HG03469 (cell line): ENCODE results near the gene CEP164.
"Not testable (repeated sequence)": the region's sequence is repeated elsewhere in the genome, so short reads cannot be mapped to it uniquely, and the experiment has no call there.

ENCODE experiments used
- ATAC-seq: cut with Tn5 transposase; IDR thresholded peaks from one replicate; pipeline ENCODE4 v1.9.1; 2021; ENCODE audit warnings: mild to moderate bottlenecking, moderate library complexity, moderate number of reproducible peaks; ENCODE audit not compliant: unreplicated experiment

CEP164 gene

DNA sequence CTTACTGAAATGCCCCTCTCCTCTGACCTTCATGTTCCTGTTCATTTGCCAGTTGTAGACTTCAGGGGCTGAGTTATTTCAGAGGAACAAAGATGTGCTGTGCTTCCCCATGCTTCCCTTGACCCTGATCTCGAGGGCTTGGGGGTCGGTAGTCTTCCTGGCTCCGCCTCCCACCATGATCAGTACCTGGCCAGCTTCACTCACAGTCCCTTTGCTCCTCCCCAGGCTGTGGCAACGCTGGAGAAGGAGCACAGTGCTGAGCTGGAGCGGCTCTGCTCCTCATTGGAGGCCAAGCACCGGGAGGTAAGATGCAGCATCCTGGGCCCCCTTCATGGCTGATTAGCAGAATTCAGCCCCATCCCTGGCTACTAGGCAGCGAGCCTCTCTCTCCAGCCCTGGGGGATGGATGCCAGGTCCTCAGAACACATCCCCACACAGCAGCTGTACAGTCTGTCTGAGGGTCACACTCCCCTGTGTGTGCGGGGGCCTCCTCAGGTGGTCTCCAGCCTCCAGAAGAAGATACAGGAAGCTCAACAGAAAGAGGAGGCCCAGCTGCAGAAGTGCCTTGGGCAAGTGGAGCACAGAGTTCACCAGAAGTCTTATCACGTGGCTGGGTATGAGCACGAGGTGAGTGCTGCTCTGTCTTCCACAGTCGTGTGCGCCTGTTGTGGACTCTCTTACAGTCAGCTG is 64.5 kb downstream of the CEP164 start:
- no peak for ATAC-seq

DNA sequence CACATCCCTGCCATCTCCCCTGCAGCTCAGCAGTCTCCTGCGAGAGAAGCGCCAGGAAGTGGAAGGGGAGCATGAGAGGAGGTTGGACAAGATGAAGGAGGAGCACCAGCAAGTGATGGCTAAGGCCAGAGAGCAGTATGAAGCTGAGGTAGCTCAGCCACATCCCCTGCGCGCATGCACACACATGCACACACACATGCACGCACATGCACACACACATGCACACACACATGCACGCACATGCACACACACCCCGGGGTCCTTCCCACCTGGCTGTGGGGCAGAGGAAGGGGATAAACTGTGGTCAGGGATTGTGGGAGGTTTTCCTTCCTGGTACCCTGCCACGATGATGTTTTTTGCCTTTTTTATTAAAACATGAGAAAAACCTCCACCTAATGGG is 65.3 kb downstream of the CEP164 start:
- no peak for ATAC-seq

DNA sequence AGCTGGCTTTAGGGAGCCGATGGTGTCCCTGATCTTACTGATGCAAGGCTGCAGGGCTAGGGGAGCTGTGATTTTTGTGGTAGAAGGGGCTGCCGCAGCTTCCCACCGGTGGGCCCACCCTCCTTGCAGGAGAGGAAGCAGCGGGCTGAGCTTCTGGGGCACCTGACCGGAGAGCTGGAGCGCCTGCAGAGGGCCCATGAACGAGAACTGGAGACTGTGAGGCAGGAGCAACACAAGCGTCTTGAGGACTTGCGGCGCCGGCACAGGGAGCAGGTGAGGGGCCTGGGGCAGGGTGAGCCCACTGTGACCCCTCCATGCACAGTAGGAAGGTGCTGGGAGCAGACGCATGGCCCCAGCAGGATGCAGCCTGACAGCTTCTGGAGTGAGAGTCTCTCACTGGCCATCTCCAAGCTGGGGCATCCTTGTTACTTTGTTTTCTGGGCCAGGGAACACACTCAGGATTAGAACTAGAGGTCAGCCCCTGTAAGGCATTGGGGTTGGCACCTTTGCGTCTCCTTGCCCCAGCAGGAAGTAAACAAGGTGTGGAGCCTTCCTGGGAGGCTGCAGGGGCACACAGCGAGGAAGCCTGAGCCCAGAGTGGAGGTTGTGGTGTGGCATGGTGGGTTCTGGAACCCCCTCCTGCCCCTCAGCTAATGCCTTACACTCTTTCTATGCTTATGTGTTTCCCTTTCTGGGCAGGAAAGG is 66.7 kb downstream of the CEP164 start:
- no peak for ATAC-seq

DNA sequence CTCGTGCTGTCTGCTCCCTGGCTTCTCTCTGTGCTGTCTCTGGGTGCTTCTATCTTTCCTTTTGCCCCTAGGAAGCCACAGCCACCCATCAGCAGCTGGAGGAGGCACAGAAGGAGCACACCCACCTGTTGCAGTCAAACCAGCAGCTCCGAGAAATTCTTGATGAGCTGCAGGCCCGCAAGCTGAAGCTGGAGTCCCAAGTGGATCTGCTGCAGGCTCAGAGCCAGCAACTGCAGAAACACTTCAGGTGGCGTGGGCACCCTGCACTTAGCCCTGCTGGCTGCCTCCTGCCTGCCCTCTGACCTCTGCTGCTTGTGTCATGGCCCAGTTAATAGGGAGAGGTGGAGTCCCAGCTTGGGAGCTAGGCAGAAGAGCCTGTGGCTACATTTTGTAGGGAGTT is 67.8 kb downstream of the CEP164 start:
- ATAC-seq: no peak

DNA sequence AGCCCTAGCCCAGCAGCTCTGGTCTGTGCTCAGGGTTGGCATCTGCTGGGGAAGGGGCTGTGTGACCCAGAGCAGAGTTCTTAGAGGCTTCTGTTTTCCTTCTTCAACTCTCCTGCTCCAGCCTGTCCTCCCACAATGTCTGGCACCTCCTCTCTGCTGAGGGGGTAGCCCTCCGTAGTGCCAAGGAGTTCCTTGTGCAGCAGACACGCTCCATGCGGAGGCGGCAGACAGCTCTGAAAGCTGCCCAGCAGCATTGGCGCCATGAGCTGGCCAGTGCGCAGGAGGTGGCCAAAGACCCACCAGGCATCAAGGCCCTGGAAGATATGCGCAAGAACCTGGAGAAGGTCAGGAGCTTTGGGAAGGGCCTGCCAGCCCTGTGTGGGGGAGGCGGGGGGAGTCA is 69.3 kb downstream of the CEP164 start:
- no peak for ATAC-seq

DNA sequence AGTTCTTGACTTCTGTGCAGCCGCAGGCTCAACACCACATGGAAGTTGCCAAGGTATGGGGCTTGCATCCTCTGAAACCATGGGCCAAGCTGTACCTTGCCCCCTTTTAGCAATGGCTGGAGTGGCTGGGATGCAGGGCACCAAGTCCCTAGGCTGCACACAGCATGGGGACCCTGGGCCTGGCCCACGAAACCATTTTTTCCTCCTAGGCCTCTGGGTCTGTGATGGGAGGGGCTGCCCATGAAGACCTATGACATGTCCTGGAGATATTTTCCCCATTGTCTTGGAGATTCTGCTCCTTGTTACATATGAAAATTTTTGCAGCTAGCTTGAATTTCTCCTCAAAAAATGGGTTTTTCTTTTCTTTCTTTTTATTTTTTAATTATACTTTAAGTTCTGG is 71.0 kb downstream of the CEP164 start:
- not testable (repeated sequence) for ATAC-seq

- not testable (repeated sequence) for ATAC-seq
These were observed 71.6 kb downstream of the CEP164 start for GRCh38 chr11:117399100-117399840.

GRCh38 chr11:117405898-117406297 is 78.2 kb downstream of the CEP164 start:
- not testable (repeated sequence) for ATAC-seq

DNA sequence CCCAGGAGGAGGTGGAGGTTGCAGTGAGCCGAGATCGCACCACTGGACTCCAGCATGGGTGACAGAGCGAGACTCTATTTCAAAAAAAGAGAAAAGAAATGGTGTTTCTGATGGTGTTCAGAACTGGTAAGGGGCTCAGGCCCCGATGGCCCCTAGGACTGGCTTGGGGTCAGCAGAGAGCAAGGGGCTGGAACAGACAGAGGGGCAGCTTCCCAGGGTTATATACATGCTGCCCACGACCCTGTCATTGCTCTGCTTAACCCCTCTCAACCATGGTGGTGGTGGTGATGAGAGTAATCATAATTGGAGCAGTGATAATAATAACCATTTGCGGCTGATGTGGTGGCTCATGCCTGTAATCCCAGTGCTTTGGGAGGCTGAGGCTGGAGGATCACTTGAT is 79.4 kb downstream of the CEP164 start:
- no peak for ATAC-seq

GRCh38 chr11:117408356-117408755 is 80.7 kb downstream of the CEP164 start:
- no peak for ATAC-seq

- ATAC-seq: no peak
These were observed 81.9 kb downstream of the CEP164 start for GRCh38 chr11:117409511-117409910.

DNA sequence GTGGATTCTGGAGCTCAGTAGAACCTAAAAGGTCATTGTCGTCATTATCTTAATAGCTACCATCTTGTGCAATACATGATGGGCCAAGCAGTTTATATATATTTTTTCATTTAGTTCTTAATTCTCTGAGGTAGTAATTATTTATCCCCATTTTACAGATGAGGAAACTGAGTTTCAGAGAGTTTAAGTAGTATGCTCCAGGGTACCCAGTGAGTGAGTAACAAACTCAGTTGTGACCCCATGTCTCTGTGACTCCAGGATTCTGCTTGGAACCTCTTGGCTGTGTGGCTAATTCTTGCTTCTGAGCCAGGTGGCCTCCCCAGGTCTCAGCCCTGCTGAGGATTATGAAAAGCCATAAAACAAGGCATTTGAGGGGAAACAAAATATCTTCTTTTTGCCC is 82.6 kb downstream of the CEP164 start:
- no peak for ATAC-seq

DNA sequence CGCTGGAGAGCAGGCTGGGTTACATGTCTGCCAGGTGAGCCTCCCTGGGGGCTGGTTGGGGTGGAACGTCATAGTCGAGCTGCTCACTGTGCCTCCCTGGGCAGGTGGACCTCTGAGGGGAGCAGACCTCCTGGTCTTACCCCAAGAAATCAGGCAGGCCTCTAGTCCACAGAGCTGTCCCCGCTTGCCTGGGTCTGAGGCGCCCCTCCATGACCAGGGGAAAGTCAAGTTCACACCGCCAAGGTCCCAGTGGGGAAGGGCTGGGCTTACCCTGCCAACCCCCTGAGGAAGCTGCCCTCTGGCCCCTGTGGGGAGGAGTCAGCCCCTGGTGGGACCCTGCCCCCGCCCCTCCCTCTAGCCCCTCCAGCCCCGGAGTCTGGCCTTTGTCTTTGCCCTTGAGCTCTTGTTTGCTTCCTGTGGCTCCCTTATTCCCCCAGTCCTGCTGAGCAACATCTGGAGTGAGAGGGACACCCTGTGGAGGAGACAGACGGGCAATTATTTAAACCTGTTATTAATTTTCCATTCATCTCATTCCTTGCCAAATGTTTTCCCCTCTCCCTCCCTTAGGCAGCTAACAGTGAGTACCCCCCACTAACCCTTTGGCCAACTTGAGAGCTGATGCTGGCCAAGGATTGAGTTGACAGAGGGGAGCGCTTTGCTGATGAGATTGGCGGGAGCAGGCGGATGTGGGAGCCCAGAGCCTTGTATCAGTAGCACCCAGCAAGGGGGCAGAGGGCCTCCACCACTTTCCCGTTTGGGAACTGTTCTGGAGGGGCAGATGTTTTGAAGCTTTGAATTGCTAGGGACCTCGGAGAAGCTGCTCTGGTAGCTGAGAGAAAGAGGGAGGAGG is 83.4 kb downstream of the CEP164 start:
- no peak for ATAC-seq

- no peak for ATAC-seq
These were observed 84.1 kb downstream of the CEP164 start for GRCh38 chr11:117411736-117412135.

- no peak for ATAC-seq
These were observed 84.5 kb downstream of the CEP164 start for GRCh38 chr11:117412176-117412575.

GRCh38 chr11:117412653-117413275 is 85.1 kb downstream of the CEP164 start:
- ATAC-seq: no peak

GRCh38 chr11:117413616-117414015 is 86.0 kb downstream of the CEP164 start:
- ATAC-seq: no peak

DNA sequence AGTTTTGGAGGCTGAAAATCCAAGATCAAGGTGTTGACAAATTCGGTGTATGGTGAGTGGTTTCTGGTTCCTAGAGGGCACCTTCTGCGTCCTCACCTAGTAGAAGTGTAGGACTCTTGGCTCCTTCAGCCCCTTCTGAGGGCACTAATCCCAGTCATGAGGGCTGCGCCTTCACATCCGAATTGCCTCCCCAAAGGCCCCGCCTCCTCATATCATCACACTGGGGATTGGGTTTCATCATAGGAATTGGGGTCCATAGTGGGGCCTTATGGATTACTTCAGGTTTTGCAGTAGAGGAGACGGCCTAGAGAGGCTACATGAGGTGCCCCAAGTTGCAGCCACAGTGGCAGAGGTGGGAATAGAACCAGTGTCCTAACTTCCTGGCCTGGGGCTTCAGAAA is 87.1 kb downstream of the CEP164 start:
- no peak for ATAC-seq

DNA sequence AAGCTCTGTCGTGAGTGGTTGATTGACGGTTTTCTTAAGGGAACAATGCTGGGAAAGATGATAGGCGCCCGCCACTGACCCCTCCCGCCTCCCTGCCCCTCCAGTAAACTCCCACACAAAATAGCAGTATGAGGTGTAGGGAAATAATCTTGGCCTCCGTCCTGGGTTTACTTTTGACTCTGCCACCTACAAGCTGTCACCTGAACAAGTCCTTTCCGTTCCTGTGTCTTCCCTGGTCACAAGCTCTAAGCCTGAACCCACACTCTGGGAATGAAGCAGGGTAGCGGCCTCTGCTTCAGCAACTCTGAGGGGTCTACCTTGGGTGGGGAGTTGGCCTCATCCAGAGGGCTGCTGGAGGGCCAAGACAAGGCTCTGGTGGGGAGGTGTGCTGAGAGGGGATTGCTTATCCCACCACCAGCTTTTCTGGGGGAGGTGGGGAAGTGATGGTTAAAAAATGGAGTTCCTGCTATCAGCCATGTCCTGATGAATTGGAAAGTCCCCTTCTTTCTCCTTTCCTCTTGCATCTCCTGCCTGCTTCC is 87.8 kb downstream of the CEP164 start:
- ATAC-seq: no peak

DNA sequence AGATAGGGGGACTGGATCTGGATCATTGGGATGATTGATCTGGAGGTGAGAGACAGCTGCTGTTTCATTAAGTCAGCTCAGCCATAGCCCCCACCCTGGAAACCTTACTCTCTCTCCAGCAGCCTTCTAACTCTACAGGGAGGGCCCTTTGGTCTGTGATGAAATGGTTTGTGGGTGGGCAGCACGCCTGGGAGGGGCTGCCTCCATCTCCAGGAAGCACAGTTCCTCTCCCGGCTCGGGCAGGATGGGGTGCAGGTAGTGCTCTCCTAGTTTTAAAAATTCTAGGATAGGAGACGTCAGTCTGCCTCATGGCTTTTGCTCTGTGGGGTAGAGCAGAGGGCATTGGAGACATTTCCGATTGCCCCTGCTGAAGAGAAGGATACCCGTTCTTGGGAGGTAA is 89.7 kb downstream of the CEP164 start:
- no peak for ATAC-seq
